Colon (tissue), 2 donors: Measurements from ENCODE around the gene TCF7L1.

Experiments
- FAIRE-seq: peaks from 2 replicates; lab custom pipeline; 2012; peaks lifted over from hg19 to GRCh38; lab: Jason Lieb, UNC
- donor health status: control.
- donor health status: control.

The TCF7L1 gene

GRCh38 chr2:85356186-85356585, 223.0 kb downstream of the TCF7L1 start:
- no peak for FAIRE-seq

GRCh38 chr2:85357736-85358135, 224.5 kb downstream of the TCF7L1 start:
- FAIRE-seq = no peak
